GM21529 (cell line): ENCODE measurements around the gene BRINP2.

Experiments
- ATAC-seq: cut with Tn5 transposase; IDR thresholded peaks from one replicate; pipeline ENCODE4 v1.9.1; 2021; ENCODE audit not compliant: unreplicated experiment

Gene BRINP2

DNA sequence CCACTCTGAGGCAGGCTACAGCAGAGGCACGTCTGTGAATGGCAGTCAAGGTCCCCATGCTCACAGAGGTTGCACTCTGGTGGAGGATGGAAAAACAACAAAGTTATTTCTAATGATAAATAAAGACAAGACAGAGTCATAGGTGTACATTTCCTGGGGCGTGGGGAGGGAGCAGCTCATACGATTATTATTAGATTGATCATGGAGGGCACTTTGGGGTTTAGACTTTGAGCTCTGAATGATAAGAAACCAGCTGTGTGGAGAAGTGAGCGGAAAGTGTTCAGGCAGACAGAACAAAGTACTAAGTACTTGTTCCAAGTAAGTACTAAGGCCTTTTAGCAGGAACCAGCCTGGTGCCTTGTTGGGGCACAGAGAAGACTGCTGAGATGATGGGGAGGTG, 86.8 kb downstream of the BRINP2 start:
- no peak for ATAC-seq

- no peak for ATAC-seq
Measured at GRCh38 chr1:177270863-177271262, 100.1 kb downstream of the BRINP2 start.

DNA sequence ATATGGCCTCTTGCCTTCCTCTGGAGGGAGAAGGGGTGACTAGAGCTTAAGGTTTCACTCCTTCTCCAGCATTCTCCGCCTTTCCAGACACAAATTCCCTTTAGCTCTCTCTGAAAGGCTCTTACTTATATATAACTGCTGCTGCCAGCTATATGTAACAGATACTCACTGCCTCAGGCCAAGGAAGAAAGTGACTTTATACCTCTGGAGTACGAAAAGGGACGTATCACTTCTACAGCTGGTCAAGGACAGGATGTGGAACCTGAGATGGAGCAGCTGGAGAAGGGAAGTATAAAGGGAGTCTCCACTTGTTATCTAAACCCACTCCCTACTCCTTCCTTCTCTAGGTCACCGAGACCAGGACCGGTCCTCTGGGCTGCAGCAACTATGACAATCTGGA, 102.4 kb downstream of the BRINP2 start:
- ATAC-seq = no peak

- ATAC-seq = no peak
Measured at GRCh38 chr1:177274687-177275211, 104.0 kb downstream of the BRINP2 start.

DNA sequence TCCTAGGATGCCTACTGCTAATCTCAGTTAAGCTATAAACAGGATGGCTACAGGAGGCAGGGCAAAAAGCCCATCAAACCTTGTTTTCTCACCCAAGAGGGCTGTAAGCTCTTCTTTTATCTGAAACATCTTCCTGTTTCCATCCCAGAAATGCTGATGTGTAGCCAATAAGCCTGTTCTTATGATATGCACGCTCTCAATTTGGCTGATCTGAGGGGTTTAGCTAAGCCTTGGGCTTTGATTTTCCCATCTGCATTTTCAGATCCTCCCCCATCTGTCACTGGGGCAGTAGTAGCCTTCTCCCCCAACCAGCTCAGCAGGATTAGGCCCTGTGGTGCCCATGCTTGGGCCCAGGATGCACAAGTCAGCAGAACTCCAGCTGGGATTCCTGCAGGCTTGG, 105.0 kb downstream of the BRINP2 start:
- no peak for ATAC-seq

- ATAC-seq = no peak
Measured at GRCh38 chr1:177278626-177279390, 108.0 kb downstream of the BRINP2 start.

- ATAC-seq = no peak
Measured at GRCh38 chr1:177281901-177282300, 111.1 kb downstream of the BRINP2 start.

GRCh38 chr1:177282976-177283375, 112.2 kb downstream of the BRINP2 start:
- no peak for ATAC-seq

DNA sequence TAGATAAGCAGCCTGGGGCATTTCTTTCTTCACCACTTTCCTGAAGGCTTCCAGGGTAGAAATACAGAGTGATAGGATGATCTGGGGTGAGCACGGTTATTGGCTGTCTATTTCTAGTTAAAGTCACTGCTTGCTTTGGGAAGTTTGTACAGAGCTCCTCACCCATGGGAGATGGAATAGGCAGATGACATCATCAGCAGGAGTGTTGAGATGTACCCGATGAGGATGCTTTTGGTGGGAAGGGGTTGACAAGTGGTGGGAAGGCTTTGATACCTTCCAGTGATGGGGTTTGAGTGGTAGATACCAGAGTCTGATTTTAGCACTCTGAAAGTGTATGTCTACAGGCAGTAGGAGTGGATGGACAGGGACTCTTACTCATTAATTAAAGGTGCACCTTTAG, 112.6 kb downstream of the BRINP2 start:
- no peak for ATAC-seq

GRCh38 chr1:177286396-177286795, 115.6 kb downstream of the BRINP2 start:
- no peak for ATAC-seq

- ATAC-seq = no peak
Measured at GRCh38 chr1:177287270-177287669, 116.5 kb downstream of the BRINP2 start.

GRCh38 chr1:177287994-177288393, 117.2 kb downstream of the BRINP2 start:
- ATAC-seq = no peak

- ATAC-seq = no peak
Measured at GRCh38 chr1:177289532-177289931, 118.8 kb downstream of the BRINP2 start.

DNA sequence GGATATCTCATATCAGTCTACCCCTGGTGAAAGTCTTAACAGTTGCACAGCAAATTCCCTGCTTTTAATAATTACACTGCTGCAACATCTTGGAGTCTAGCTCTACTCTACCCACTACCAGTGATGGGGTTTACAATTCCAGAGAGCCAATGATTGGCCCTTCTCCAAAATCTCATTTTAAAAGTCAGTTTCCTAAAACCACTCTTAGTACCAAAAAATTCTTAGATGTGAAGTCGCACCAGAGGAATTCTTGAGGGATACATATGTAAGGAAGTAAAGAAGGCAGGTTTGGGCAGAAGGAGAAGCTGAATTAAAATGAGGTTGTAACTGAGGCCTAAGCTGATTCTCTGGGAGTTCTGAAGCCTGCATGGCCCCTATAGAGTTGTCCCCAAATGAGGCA, 129.7 kb downstream of the BRINP2 start:
- no peak for ATAC-seq

DNA sequence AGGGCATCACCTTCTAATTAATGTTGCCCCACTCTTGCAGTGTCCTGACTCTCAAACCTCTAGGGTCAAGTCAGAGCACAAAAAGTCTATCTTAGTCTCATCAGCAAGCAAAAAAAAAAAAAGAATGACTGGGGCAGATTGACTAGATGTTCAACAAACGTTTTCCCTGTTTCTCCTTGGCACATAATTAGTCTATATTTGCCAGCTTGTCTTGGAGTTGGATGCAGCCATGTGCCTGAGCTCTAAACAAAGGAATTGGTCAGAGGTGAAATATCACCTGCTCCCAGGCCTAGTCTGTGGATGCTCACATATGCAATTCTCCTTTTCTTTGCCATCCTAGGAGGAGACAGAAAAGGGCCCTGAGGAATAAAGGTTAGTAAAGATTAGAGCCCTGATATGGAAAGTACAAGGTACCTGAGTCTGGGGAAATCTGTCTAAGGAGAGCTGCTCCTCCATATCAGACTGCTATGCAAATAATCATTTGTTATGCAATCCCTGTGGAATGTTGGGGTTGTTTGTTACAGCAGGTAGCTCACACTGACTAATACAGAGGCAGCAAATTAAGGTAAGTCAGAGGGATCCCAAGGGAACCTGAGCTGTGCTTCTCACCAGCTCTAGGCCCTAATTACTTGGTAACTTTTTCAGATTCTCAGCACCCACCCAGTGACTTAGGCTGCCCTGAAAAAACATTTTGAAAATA, 130.8 kb downstream of the BRINP2 start:
- no peak for ATAC-seq

- ATAC-seq = no peak
Measured at GRCh38 chr1:177302357-177303044, 131.7 kb downstream of the BRINP2 start.

DNA sequence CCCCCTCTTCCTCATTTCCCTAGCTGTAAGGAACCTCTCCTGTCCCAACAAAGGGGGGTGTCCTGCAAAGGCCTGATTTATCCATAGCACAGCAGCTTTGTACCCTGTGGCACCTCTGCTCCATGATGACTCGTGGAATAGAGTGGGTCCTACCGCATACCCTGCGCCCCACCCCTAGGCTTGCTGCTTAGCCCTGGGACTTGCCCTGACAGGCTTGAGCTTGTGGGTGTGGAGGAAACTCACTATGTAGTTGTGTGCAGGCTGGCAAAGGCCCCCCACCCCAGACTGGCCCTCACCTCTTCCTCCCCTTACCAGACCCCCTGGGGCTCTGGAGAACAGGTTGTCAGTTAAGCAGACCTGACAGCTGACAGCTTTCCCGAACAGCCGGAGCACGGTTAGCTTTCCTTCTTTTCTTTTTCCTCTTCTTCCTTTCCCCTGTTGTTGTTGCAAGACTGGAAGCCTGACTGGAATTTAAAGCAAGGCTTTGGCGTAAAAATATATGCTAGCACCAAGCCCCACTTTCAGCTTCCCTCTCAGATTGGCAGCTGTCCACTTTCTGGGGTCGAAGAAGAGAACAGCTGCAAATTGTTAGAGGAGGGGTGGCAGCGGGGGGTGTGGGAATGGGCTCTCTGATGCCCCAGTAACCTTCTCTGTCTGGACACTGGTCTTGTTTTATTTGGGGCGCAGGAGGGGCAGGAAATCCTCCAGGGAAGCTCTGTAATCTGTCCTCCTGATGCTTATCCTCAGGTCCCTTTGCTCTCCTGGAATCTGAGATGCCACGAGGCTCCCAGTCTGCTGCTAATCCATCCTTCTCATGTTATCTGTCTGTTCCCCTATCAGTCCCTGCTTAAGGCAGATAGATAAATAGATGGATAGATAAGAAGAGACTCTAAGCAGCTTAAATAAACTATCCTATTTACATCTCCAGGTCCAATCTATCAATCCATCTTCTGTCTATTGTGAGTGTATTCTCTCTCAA, 134.6 kb downstream of the BRINP2 start:
- ATAC-seq = no peak

DNA sequence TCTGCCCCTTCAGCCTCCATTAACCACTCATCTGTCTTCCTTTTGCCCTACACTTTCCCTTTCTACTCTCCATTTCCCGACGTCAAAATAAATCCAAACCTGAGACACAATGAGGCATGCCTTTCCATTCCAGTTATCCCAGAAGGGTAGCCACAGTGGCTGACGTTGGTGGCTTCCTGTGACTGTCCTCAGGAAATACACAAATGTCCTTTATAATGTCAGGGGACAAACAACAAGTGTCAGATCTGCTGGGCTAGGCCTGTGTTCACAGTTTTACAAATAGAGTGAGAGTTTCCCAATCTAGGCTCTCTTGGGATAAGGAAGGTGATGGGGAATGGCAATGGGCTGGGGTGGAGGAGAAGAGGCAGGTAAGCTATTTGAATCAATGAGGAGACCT, 135.3 kb downstream of the BRINP2 start:
- ATAC-seq = no peak

DNA sequence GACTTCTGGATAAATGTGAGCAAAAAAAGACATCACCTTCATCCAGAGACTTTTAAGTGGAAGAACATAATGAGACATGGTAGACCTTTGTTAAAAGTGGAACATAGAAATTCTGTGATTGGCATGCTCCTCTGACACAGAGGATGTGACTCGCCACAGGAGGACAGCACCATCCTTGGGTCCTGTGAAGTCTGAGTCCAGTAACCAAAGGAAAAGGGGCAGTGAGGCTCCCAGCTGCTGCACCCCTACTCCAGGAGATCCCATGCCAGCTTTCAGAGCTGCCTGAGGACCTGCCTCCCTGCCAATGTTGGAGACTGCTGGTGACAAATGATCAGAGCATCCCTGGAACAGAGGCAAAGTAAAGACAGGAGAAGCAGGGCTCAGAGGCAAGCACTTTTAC, 136.2 kb downstream of the BRINP2 start:
- ATAC-seq = no peak

DNA sequence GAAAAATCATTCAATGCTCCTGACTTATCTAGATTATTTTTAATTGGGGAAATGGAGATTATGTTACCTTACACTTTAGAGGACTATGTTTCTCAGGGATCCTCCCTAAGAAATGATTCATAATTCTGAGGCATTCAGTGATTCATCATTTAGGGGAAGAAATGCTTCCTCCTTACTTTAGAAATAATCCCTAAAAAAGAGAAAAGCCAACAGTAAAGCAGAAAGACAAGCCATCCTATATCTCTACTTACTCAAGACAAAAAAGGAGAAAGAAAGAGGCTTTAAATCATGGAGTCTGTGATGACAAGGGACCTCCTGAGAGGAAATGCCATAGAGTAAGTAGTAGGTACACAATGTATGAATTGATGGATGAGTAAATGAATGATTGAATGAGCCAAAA, 137.0 kb downstream of the BRINP2 start:
- ATAC-seq = no peak

DNA sequence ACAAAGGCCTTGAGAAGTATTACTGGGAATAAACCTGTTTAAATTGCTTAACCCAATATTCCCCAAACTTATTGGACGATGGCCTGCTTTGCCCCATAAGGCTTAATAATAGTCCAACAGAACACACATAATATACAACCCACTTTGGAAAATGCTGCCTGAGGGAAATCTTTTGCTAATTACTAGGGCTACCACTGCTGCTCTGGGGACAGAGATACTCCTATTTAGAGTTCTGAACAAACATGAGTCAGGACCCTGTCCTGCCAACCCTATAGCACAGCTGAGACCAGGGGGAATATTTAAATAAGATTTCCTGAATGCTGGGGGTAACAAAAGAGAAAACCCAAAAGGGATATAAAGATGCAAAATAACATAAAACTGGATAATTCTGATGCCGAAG, 139.1 kb downstream of the BRINP2 start:
- no peak for ATAC-seq
